Sciatic nerve (tissue), 2 donors: Measurements from ENCODE around the gene SUSD4. TPM values are rescaled to one million over a fixed set of nuclear protein-coding genes. Genes with fewer than 3 reads are reported as not detected.

Experiments
- ATAC-seq: fragments of 200-7000 bp; cut with Tn5 transposase; one replicate; pipeline ENCODE4 v1.9.1; 2020; ENCODE audit warnings: mild to moderate bottlenecking, moderate library complexity
- DNase-seq: peaks from one replicate; pipeline ENCODE4 v3.0.0-alpha.2; 2020; ENCODE audit warnings: low spot score
- intact Hi-C: fragments of 100-400 bp; cut with DNase I; formaldehyde crosslinking; loops from one replicate; pipeline ENCODE4 v1.14.2; 2022
- total RNA-seq: library from RNA; stranded (reverse); fragmentation: NEBNext Ultra II Directional; extraction: Animal tissue kit (Norgen Biotek cat#: 25700); gene quantifications from one replicate; pipeline ENCODE4 v1.2.1, GENCODE V29; 2021
- donor health status: DM: no; HTN: no; CAD: no.
- donor health status: DM: no; HTN: no; CAD: no.

SUSD4 gene
- total RNA-seq, 1 donor from 2014 or later, result not detected

DNA sequence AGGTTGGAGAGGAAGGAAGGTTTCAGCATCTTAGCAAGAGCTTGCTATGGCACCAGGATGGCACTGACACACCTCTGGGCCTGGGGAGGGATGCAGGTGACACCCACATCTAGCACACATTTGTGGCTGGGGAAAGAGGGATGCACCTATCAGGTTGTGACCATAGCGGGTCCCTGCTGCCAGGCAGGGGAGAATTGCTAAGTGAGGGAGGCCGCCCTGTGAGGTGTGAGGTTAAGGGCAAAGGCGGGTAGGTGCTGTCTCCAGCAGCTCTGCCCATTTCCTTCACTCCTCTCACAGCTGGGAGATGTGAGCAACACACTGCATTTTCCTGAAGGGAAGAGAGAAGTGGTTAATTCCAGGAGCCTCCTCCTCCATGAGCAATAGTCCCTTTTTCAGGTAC, 137.7 kb downstream of the SUSD4 start:
- no peak for DNase-seq
- intact Hi-C loops, result no loop called here
- ATAC-seq, result no peak

DNA sequence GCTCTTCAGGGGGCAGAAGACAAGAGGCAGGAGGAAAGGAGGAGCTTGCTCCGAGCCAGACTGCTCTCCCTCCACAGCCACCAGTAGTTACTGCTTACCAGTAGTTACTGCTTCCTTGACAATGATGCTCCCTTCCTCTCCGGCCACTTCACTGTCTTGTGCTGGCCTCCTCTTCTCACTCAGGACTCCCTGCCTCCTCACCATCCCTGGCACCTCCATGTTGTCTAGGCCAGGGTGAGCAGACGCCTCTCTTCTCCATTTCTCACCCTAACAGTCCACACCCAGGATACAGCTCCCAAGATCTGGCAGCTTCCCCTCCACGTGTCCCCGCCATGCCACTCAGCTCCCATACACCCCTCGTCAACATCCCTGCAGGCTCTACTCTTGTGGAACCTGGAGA, 138.5 kb downstream of the SUSD4 start:
- no peak for DNase-seq

DNA sequence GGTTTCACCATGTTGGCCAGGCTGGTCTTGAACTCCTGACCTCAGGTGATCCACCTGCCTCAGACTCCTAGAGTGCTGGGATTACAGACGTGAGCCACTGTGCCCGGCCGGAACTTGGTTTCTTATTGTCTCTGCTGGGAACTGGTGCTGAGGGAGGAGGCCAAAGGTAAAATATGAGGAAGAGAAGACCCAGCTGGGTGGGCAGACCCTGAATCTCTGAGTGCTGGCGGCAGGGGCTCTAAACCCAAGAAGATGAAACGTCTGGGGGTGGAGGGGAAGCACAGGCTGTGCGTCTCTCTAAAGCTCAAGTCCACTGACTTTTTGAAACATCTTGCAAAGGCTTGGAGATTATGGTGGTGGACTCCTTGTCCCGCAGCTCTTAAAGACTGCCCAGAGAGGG, 138.9 kb downstream of the SUSD4 start:
- DNase-seq (peak; percentile 6), ATAC-seq (no peak)
- intact Hi-C loops, result no loop called here

More for the DNA sequence above, 138.5 kb downstream of the SUSD4 start:
- ATAC-seq, result no peak
- intact Hi-C loops, result no loop called here

DNA sequence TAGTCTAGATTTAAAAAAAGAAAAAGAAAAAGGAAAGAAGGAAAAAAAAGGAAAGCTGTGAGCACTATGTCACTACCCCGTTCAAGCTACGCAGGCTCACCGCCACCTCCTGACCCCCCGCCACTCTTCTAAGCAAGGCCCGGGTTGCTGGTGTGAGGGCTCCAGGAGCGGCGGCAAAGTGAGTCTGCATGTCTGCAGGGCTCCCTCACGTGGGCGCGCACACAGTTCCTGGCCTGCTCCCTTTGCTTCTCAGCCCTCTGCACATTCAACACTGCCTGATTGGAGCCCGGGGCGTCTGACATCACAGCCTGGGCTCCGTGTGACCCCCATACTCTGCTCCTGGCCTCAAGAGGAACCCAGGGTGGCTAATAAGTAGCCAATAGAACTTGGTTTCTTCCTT, 139.5 kb downstream of the SUSD4 start:
- no peak for ATAC-seq
- intact Hi-C loops, result no loop called here
- peak; percentile 38 for DNase-seq

- intact Hi-C loops, result no loop called here
- DNase-seq, result peak; percentile 33
- no peak for ATAC-seq
Observed at GRCh38 chr1:223223091-223223995, 140.6 kb downstream of the SUSD4 start.

DNA sequence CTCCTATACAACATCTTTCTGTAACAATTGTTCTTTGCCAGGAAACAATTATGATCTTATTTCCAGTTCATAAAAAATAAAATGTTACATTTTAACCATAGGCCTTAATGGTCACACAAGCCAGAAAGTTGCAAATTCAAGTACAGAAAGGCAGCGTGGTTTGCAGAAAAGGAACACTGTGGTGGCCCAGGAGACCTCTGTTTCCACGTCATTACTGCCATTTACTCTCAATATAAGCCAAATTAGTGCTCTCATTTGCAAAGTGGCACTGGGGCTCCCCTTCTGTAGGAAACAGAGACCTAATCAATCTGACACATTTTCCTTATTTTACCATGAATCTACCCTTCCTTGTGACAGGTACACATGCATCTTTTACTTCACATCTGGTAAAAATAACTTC, 141.6 kb downstream of the SUSD4 start:
- DNase-seq (no peak), ATAC-seq (no peak)
- intact Hi-C loops, result no loop called here

- DNase-seq (peak; percentile 10), ATAC-seq (no peak)
- intact Hi-C loops, result no loop called here
Observed at GRCh38 chr1:223221686-223222085, 142.3 kb downstream of the SUSD4 start.

- no peak for ATAC-seq
- no peak for DNase-seq
- intact Hi-C loops, result no loop called here
Observed at GRCh38 chr1:223219846-223220610, 143.9 kb downstream of the SUSD4 start.

DNA sequence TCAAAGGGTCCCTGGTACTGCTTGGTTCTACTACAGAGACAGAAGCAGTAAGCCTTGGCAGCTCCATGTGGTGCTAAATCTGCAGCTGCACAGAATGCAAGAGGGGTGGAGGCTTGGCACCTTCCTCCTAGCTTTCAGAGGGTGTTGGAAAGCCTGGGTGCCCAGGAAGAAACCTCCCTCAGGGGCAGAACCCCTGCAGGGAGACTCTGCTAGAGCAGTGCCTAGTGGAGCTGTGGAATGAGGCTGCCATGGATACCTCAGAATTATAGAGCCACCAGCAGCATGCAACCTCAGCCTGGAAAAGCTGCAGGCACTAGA, 144.7 kb downstream of the SUSD4 start:
- DNase-seq, result no peak
- intact Hi-C loops, result no loop called here
- no peak for ATAC-seq

DNA sequence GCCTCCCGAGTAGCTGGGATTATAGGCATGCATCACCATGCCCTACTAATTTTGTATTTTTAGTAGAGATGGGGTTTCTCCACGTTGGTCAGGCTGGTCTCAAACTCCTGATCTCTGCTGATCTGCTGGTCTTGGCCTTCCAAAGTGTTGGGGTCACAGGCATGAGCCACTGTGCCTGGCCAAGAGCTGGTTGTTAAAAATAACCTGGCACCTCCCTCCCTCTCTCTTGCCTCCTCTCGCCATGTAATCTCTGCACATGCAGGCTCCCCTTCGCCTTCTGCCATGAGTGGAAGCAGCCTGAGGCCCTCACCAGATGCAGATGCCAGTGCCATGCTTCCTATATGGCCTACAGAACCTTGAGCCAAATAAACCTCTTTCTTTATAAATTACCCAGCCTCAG, 146.2 kb downstream of the SUSD4 start:
- ATAC-seq (no peak), DNase-seq (no peak)
- intact Hi-C loops, result no loop called here

DNA sequence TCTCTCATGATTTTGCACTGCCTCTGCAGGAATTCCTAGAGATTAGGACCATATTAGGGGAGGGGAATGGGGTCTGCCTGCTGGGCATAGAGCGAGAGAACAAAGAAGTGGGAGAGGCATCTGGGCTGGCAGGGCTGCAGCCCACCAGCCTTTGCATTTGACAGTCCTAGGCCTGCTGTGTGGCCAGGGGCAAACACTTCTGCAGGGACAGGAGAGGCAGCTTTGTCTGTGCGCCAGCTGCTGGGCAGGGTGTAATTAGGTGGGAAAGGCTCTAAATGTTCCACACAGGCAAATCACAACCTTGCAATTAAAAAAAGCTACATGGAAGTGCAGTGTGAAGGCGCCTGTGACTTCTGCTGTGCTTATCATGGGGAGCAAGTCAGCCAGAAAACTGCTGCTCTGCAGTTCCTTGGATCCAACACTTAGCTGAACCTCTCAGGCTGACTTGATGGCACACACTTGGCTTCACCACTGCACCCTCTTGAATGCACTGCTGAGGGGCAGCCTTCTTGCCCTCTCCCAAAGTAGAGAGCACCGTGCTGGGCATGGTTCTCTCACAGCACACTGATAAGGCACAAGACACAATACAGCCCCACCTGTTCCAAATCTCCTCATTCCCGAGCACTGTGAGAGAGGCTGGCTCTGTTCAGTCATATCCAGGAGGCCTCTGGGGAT, 147.3 kb downstream of the SUSD4 start:
- ATAC-seq (no peak), DNase-seq (no peak)
- intact Hi-C loops, result no loop called here

DNA sequence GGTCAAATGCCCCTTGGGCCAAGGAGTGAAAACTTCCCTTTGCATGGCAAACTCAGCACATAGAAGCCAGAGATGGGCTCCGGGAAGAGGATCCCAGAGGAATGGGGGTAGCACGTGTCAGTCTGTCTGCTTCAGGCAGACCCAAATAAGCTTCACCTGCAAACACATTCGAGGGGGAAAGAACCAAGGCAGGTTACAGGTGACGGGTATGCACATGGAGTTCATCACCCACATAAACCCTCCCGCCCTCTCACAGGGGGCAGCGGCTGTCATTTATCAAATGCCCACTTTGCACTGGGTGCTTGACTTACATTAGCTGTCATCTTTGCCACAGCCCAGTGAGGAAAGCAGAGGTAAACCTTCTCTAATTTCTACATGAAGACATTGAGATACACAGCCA, 147.9 kb downstream of the SUSD4 start:
- ATAC-seq, result no peak
- intact Hi-C loops, result no loop called here
- DNase-seq, result no peak

- intact Hi-C loops, result no loop called here
- no peak for DNase-seq
- no peak for ATAC-seq
Observed at GRCh38 chr1:223215026-223215425, 148.9 kb downstream of the SUSD4 start.

GRCh38 chr1:223214261-223214807, 149.6 kb downstream of the SUSD4 start:
- DNase-seq, result no peak
- intact Hi-C loops, result no loop called here
- no peak for ATAC-seq

DNA sequence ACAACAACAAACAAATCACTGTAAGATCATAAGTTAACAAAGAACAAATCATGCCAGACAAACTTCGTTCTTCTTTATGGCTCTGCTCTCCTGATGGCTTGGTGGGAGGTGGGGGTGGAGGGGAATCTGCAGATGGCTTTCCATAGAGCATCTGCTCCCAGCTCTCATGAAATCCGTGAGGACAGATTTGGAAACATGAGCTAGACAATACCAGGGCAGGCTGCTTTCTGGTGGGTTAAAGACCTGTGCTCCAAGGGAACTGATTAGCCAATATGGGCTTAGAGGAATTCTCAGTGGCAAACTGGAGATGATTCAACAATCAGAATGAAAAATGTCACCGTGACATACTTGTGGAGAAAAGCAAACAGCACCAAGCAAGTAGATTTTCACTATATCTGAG, 151.5 kb downstream of the SUSD4 start:
- ATAC-seq (no peak), DNase-seq (no peak)
- intact Hi-C loops, result no loop called here

DNA sequence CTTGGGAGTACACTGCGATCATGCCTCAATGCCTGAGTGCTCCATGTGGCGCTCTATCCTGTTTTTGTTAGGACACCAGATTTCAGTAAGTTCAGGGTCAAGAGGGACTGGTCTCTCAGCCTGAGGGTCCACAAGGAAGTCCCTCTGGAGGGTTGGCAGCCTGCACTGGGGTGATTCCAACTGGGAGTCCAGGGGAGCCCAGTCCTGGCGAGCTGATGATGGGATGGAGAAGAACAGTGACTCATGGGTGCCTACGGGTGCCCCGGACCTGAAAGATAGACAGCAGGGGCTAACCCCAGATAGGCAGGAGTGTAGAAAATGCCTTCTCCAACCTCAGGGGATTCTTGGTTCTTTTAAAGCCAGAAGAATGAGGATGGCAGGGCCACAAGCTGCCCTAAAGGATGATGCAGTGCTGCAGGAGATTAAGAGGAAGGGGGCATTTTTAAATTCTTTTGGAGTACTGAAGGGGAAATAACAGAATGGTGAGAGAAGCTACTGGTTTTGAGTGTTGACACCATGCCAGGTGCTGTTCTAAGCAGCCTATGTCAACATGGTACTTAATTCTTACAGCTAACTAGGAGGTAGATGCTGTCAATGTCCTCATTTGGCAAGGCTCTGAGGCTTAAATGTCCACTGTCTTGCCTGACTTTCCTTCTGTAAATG, 152.5 kb downstream of the SUSD4 start:
- no peak for ATAC-seq
- DNase-seq, result no peak
- intact Hi-C loops, result no loop called here

DNA sequence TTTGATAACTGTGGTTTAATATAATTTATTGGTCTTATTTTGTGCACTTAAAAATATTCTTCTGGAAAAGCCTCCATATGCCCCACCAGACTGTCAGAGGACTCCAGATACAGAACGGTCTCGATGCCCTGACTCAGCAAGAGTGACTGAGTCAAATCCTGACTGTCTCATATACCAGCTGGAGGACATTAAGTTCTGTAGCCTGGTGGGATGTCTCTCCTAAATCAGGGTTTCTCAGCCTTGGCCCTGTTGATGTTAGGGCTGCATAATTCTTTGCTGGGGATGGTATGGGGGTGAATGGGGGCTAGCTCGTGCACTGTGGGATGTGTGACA, 153.2 kb downstream of the SUSD4 start:
- intact Hi-C loops, result no loop called here
- DNase-seq (no peak), ATAC-seq (no peak)

GRCh38 chr1:223209992-223210787, 153.8 kb downstream of the SUSD4 start:
- intact Hi-C loops, result no loop called here
- DNase-seq (no peak), ATAC-seq (no peak)
